Hair follicle dermal papilla cell (primary cell): ENCODE measurements around the gene CDC42EP3. TPM values are rescaled to one million over a fixed set of nuclear protein-coding genes. Genes with fewer than 3 reads are reported as not detected.

Source experiments
- total RNA-seq: library from RNA; depleted of rRNA; stranded (reverse); fragments of >200 nt; gene quantifications from 2 replicates; pipeline ENCODE4 v1.2.3, GENCODE V29; 2012

The CDC42EP3 gene, protein sequence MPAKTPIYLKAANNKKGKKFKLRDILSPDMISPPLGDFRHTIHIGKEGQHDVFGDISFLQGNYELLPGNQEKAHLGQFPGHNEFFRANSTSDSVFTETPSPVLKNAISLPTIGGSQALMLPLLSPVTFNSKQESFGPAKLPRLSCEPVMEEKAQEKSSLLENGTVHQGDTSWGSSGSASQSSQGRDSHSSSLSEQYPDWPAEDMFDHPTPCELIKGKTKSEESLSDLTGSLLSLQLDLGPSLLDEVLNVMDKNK
- 175 and 217 TPM in 2 replicates for total RNA-seq

DNA sequence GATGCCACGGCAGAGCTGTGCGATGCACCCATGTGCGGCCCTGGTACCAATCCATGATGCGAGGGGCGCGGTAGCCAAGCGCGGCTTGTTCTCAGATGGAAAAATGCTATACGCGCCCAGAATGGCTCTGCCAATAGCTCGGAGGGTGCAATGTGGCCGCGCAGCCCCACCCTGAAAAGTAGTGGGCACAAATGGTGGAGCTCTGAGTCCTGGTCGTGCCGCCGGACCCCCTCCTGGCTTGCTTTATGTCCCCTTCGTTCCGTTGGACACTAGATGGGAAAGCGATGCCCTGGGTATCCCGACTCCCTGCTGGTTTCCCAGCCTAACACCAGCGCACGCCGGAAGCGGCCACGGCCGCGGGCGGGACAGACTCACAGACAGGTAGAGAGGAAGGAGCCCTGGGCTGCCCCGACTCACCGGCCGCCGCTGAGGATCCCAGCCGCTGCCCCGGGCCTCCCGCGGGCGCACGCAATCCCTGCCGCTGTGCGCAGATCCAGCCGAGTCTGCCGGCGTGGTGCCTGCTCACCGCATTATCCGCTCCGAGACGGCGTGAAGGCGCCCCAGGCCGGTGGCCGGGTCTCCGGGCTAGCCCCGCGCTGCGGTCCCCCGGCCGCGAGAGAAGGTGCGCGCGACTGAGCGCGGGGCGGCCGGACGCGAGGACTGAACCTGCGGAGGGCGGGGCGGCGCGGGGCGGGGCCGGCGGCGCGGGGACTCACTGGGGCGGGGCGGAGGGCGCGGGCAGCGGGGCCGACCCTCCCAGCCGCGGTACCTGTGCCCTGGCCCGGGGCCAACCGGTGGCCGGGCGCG is at the start of gene CDC42EP3:
TSS of gene CDC42EP3 (minus strand) at position 634 of the 807 bp plus-strand sequence. CDS start 25,055 bp downstream, outside the sequence.

